ENCODE results near the gene SESN1. TPM values are rescaled to one million over a fixed set of nuclear protein-coding genes. Genes with fewer than 3 reads are reported as not detected.

Gene SESN1
- total RNA-seq, 1 donor from 2014 or later, result 36.9 TPM

DNA sequence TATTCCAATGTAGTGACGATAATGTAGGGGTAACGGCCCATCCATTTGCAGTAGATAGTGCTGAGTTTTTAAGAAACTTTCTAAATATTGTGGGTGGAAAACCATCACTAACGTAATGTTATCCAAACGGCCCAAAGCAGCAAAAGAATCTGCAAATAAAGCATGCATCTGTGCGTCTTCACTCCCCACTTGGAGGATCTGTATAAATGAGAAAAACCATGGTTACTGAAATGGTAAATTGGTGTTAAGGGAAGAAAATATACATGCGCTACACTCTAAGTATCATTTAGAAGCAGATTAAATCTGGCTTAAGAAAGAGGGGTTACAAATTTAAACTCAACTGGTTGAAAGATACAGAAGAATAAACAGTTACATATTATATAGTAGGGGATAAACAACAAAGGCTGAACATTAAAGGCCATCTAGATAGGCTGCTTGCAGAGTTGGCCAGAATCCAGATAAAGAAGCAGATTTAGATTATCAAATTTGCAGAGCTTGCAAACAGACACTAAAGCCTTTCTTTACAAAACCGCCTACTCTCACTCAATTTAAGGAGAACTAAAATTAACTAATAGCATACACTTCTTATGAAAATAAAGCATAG lies 93.3 kb downstream of the SESN1 start:
- H3K36me3 ChIP-seq, result peaks cover 39% of the 10 kb centered on the region
- peaks cover 35% of the 10 kb centered on the region for H3K4me1 ChIP-seq
- ATAC-seq (no peak), DNase-seq (no peak)
- H3K27ac ChIP-seq, result peak overlapping the region; percentile 12
- no peaks in the 10 kb centered on the region for H3K9me3 ChIP-seq
- no peak overlapping the region for H3K4me3 ChIP-seq
- no peaks in the 10 kb centered on the region for H3K27me3 ChIP-seq
- intact Hi-C loops (cut with DNase I), result no loop called here
- TF ChIP-seq, protein P1, sequence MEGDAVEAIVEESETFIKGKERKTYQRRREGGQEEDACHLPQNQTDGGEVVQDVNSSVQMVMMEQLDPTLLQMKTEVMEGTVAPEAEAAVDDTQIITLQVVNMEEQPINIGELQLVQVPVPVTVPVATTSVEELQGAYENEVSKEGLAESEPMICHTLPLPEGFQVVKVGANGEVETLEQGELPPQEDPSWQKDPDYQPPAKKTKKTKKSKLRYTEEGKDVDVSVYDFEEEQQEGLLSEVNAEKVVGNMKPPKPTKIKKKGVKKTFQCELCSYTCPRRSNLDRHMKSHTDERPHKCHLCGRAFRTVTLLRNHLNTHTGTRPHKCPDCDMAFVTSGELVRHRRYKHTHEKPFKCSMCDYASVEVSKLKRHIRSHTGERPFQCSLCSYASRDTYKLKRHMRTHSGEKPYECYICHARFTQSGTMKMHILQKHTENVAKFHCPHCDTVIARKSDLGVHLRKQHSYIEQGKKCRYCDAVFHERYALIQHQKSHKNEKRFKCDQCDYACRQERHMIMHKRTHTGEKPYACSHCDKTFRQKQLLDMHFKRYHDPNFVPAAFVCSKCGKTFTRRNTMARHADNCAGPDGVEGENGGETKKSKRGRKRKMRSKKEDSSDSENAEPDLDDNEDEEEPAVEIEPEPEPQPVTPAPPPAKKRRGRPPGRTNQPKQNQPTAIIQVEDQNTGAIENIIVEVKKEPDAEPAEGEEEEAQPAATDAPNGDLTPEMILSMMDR (IDR thresholded peaks at IDR 0.05), result no peak

DNA sequence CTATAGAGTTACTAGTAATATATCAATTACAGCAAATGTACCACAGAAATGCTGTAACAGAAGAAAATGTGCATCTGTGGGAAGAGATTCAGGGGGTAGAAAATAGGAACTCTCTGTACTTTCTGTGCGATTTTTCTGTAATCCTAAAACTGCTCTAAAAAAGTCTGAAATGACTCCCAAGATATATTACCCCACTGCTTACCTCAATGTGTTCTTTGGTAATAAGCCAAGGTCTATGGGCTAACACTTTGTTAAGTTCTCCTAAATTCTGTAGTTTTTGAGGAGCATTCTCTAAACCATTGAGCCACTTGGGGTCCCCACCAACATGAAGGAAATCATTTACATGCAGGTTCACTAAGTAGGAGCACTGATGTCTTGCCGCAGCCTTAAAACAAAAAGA lies 94.4 kb downstream of the SESN1 start:
- no peaks in the 10 kb centered on the region for H3K9me3 ChIP-seq
- H3K27me3 ChIP-seq, result no peaks in the 10 kb centered on the region
- peaks cover 30% of the 10 kb centered on the region for H3K4me1 ChIP-seq
- H3K4me3 ChIP-seq, result no peak overlapping the region
- DNase-seq (no peak), ATAC-seq (no peak)
- no peak overlapping the region for H3K27ac ChIP-seq
- H3K36me3 ChIP-seq, result peaks cover 50% of the 10 kb centered on the region
- intact Hi-C loops (cut with DNase I), result no loop called here
- TF ChIP-seq, protein P1 (IDR thresholded peaks at IDR 0.05), result no peak

DNA sequence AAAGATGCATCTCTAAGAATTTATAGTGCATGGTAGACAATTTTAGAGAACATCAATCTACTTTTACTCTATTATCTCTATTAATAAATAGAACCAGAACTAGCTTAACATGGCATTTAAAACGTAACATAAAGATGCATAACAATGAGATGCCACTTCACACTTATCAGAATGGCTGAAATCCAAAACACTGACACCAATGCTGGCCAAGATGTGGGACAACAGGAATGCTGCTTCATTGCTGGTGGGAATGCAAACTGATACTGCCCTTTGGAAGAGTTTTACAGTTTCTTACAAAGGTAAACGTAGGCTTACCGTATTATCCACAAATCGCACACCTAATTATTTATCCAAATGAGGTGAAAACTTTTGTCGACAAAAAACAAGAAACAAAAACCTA lies 95.2 kb downstream of the SESN1 start:
- ATAC-seq (no peak), DNase-seq (no peak)
- Histone ChIP-seq H3K4me1 (peaks cover 30% of the 10 kb centered on the region), H3K27ac (no peak overlapping the region), H3K36me3 (peaks cover 59% of the 10 kb centered on the region), H3K9me3 (no peaks in the 10 kb centered on the region), H3K27me3 (no peaks in the 10 kb centered on the region), H3K4me3 (no peak overlapping the region)
- TF ChIP-seq, protein P1 (IDR thresholded peaks at IDR 0.05), result no peak
- intact Hi-C loops (cut with DNase I), result no loop called here

DNA sequence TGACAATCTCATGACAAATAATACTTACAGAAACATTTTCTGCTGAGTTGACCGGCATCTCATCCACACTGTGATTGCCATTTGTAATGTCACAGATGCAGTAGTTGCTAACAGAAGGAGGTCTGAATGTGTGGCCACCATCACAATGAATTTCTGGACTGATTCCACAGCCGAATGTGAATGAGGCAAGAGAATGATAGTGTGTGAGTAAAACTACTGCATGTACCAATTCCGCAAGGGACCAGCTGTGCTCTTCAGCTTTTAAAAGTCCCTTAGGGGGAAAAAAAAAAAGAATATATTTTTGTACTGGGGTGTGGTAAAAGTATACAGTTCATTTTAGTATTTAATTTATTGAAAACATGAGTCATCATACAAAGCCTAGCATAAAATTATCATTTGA lies 96.2 kb downstream of the SESN1 start:
- H3K4me1 ChIP-seq, result peaks cover 20% of the 10 kb centered on the region
- ATAC-seq (no peak), DNase-seq (no peak)
- H3K9me3 ChIP-seq, result no peaks in the 10 kb centered on the region
- H3K4me3 ChIP-seq, result no peak overlapping the region
- peaks cover 68% of the 10 kb centered on the region for H3K36me3 ChIP-seq
- TF ChIP-seq, protein P1 (IDR thresholded peaks at IDR 0.05), result no peak
- intact Hi-C loops (cut with DNase I), result no loop called here
- H3K27ac ChIP-seq, result no peak overlapping the region
- no peaks in the 10 kb centered on the region for H3K27me3 ChIP-seq

DNA sequence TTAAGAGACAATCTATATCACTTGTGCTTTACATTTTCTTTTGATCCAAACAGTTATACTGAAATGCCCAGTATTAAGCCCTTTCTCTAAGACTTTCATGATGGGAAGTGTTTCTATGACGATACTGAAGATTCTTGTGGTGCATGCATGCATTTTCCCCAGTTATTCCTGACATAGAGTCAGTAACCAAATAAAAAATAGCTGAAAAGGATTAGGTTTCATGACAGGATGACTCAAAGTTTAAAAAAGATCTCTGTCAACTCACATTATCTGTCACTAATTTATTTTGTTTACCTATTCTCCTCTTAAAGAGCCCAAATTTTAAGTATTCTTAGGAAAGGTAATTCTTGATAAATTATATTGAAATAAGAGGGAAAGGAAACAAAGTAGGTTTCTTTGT lies 98.4 kb downstream of the SESN1 start:
- H3K4me3 ChIP-seq, result no peak overlapping the region
- peaks cover 91% of the 10 kb centered on the region for H3K36me3 ChIP-seq
- H3K9me3 ChIP-seq, result no peaks in the 10 kb centered on the region
- DNase-seq (no peak), ATAC-seq (no peak)
- intact Hi-C loops (cut with DNase I), result no loop called here
- H3K27ac ChIP-seq, result no peak overlapping the region
- H3K4me1 ChIP-seq, result peaks cover under 1% of the 10 kb centered on the region
- TF ChIP-seq, protein P1 (IDR thresholded peaks at IDR 0.05), result no peak
- no peaks in the 10 kb centered on the region for H3K27me3 ChIP-seq

DNA sequence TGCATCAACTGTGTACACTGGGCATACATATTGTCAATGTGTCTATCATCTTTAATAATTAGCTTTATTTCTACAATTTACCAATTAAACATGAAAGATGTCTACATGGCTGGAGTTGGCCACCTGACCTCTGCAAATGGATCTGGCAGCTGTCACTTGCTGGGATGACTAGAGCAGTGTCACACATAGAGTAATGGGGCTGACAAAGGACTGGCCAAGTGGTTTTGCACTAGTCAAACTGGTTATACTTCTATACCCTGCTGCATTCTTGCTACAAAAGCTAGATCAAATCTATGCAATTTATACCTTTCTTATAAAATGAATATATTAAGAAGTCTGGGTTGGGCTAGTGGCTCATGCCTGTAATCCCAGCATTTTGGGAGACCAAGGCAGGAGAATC lies 99.3 kb downstream of the SESN1 start:
- peaks cover 93% of the 10 kb centered on the region for H3K36me3 ChIP-seq
- H3K4me1 ChIP-seq, result no peaks in the 10 kb centered on the region
- no peak overlapping the region for H3K4me3 ChIP-seq
- TF ChIP-seq, protein P1 (IDR thresholded peaks at IDR 0.05), result no peak
- intact Hi-C loops (cut with DNase I), result no loop called here
- no peaks in the 10 kb centered on the region for H3K9me3 ChIP-seq
- ATAC-seq (no peak), DNase-seq (no peak)
- no peak overlapping the region for H3K27ac ChIP-seq
- no peaks in the 10 kb centered on the region for H3K27me3 ChIP-seq
